ENCODE results near the gene ADCY10. TPM values are rescaled to one million over a fixed set of nuclear protein-coding genes. Genes with fewer than 3 reads are reported as not detected.
A peak's percentile ranks its signal among the peaks of the same experiment; 100 is the strongest.
"Not testable (repeated sequence)": the region's sequence is repeated elsewhere in the genome, so short reads cannot be mapped to it uniquely, and the experiment has no call there.

ADCY10 gene
- total and polyA plus RNA-seq, 2 donors (not counting 3 experiments of a cell fraction or from before 2014, with no cell fraction given): not detected

DNA sequence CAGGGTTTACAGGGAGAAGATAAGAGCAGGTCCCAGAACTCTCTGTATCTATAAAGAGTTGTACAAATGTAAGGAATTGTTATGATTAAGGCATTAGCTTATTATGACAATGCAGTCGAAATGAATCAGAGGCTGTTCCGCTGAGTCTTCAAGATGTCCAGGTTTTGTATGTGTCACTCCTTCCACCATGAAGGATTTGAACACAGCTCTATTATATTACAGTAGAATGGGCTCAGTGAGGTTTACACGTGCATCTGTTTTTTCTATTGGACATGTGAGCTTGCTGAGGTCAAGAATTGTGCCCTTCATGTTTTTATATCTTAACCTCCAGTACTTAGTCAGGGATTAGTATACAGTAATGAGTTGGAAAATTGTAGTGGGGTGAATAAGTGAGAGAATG, 105.8 kb downstream of the ADCY10 start:
- H3K27me3 ChIP-seq (ENCODE audit: control insufficient read depth in 2 of 2, insufficient read depth in 2 of 2, low read length in 2 of 2): no peaks in the 10 kb centered on the region
- POLR2A ChIA-PET: no interaction called here

DNA sequence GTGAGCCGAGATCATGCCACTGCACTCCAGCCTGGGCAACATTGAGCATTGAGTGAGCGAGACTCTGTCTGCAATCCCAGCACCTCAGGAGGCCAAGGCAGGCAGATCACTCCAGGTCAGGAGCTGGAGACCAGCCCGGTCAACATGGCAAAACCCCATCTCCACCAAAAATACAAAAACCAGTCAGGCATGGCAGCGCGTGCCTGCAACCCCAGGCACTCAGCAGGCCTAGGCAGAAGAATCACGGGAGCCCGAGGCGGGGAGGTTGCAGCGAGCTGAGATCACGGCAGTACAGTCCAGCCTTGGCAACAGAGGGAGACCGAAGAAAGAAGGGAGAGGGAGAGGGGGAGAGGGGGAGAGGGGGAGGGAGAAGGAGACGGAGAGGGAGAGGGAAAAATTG, 107.3 kb downstream of the ADCY10 start:
- H4K20me1 ChIP-seq (replicated peaks; ENCODE audit: control insufficient read depth, extremely low read depth, insufficient read depth, low read length); BruUV-seq (replicated peaks); H3K27me3 ChIP-seq (ENCODE audit: control insufficient read depth in 2 of 2, insufficient read depth in 2 of 2, low read length in 2 of 2); FAIRE-seq; intact Hi-C loops (cut with micrococcal nuclease); dilution Hi-C loops (cut with MboI; ENCODE audit: extremely low pct_ligation_motif_present, low sequenced_read_pairs); H3K27ac ChIP-seq (ENCODE audit: insufficient read depth, low read depth, low read length); H3K9ac ChIP-seq (replicated peaks; ENCODE audit: extremely low read depth, insufficient read depth, low read length); H3K4me2 ChIP-seq (ENCODE audit: insufficient read depth, low read length); H3K4me1 ChIP-seq (ENCODE audit: control insufficient read depth, extremely low read depth, insufficient read depth, low read length); H3K79me2 ChIP-seq (ENCODE audit: control insufficient read depth, insufficient read depth, low read length); H3K4me3 ChIP-seq (replicated peaks in 1 of 3; ENCODE audit: insufficient read depth in 1 of 3, low read depth in 1 of 3, low read length in 3 of 3); POLR2A ChIA-PET; H3K9me1 ChIP-seq (replicated peaks; ENCODE audit: control insufficient read depth, extremely low read depth, insufficient read depth, low read length); H3K36me3 ChIP-seq (ENCODE audit: control insufficient read depth in 2 of 2, extremely low read depth in 1 of 2, insufficient read depth in 2 of 2, low read length in 2 of 2); DNase-seq (ENCODE audit: low read depth, low spot score); H3K9me3 ChIP-seq (replicated peaks; ENCODE audit: control insufficient read depth, insufficient read depth, low read length); H2AFZ ChIP-seq (ENCODE audit: low read depth, low read length): not testable (repeated sequence)
- CTCF ChIA-PET: interaction anchor here (1.0 to 2.3 kb wide), 3 partner anchors 10 to 276 kb away, joined by 3 to 9 read pairs (median 4); no protein-coding TSS in a partner anchor

More for the DNA sequence above, 105.8 kb downstream of the ADCY10 start:
- H3K4me2 ChIP-seq (ENCODE audit: insufficient read depth, low read length): no peak overlapping the region
- H3K4me3 ChIP-seq (replicated peaks in 1 of 3; ENCODE audit: insufficient read depth in 1 of 3, low read depth in 1 of 3, low read length in 3 of 3): no peak overlapping the region
- intact Hi-C loops (cut with micrococcal nuclease): no loop called here
- no peak overlapping the region for H3K27ac ChIP-seq (ENCODE audit: insufficient read depth, low read depth, low read length)
- peak; percentile 38 for TF ChIP-seq FOS (IDR thresholded peaks at IDR 0.05; ENCODE audit: borderline replicate concordance, insufficient read depth, low read length)
- TF ChIP-seq EZH2 (IDR thresholded peaks at IDR 0.05; ENCODE audit: borderline replicate concordance, low read depth, low read length, severe bottlenecking): no peak
- no peaks in the 10 kb centered on the region for H3K9me3 ChIP-seq (replicated peaks; ENCODE audit: control insufficient read depth, insufficient read depth, low read length)
- no peaks in the 10 kb centered on the region for H3K79me2 ChIP-seq (ENCODE audit: control insufficient read depth, insufficient read depth, low read length)
- no peak overlapping the region for H3K9ac ChIP-seq (replicated peaks; ENCODE audit: extremely low read depth, insufficient read depth, low read length)
- DNase-seq (ENCODE audit: low read depth, low spot score) (no peak), FAIRE-seq (no peak)
- dilution Hi-C loops (cut with MboI; ENCODE audit: extremely low pct_ligation_motif_present, low sequenced_read_pairs): no loop called here
- CTCF ChIA-PET: interaction anchor here (1.5 to 2.3 kb wide), 2 partner anchors 93 to 274 kb away, joined by 6 to 9 read pairs; no protein-coding TSS in a partner anchor
- BruUV-seq (replicated peaks): no TSS peak
- no peak overlapping the region for H2AFZ ChIP-seq (ENCODE audit: low read depth, low read length)
- H4K20me1 ChIP-seq (replicated peaks; ENCODE audit: control insufficient read depth, extremely low read depth, insufficient read depth, low read length): no peaks in the 10 kb centered on the region
- no peaks in the 10 kb centered on the region for H3K36me3 ChIP-seq (ENCODE audit: control insufficient read depth in 2 of 2, extremely low read depth in 1 of 2, insufficient read depth in 2 of 2, low read length in 2 of 2)
- peaks cover 3% of the 10 kb centered on the region for H3K4me1 ChIP-seq (ENCODE audit: control insufficient read depth, extremely low read depth, insufficient read depth, low read length)
- no peaks in the 10 kb centered on the region for H3K9me1 ChIP-seq (replicated peaks; ENCODE audit: control insufficient read depth, extremely low read depth, insufficient read depth, low read length)

DNA sequence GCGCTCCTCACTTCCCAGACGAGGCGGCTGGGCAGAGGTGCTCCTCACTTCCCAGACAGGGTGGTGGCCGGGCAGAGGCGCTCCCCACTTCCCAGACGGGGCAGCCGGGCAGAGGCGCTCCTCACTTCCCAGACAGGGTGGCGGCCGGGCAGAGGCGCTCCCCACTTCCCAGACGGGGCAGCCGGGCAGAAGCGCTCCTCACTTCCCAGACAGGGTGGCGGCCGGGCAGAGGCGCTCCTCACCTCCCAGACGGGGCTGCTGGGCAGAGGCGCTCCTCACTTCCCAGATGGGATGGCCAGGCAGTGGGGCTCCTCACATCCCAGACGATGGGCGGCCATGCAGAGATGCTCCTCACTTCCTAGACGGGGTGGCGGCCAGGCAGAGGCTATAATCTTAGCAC, 107.7 kb downstream of the ADCY10 start:
- H3K9ac ChIP-seq (replicated peaks; ENCODE audit: extremely low read depth, insufficient read depth, low read length); H2AFZ ChIP-seq (ENCODE audit: low read depth, low read length); H4K20me1 ChIP-seq (replicated peaks; ENCODE audit: control insufficient read depth, extremely low read depth, insufficient read depth, low read length); H3K4me2 ChIP-seq (ENCODE audit: insufficient read depth, low read length); DNase-seq (ENCODE audit: low read depth, low spot score); BruUV-seq (replicated peaks); H3K79me2 ChIP-seq (ENCODE audit: control insufficient read depth, insufficient read depth, low read length); H3K36me3 ChIP-seq (ENCODE audit: control insufficient read depth in 2 of 2, extremely low read depth in 1 of 2, insufficient read depth in 2 of 2, low read length in 2 of 2); H3K27me3 ChIP-seq (ENCODE audit: control insufficient read depth in 2 of 2, insufficient read depth in 2 of 2, low read length in 2 of 2); intact Hi-C loops (cut with micrococcal nuclease); POLR2A ChIA-PET; H3K27ac ChIP-seq (ENCODE audit: insufficient read depth, low read depth, low read length); H3K9me3 ChIP-seq (replicated peaks; ENCODE audit: control insufficient read depth, insufficient read depth, low read length); H3K4me3 ChIP-seq (replicated peaks in 1 of 3; ENCODE audit: insufficient read depth in 1 of 3, low read depth in 1 of 3, low read length in 3 of 3); dilution Hi-C loops (cut with MboI; ENCODE audit: extremely low pct_ligation_motif_present, low sequenced_read_pairs); FAIRE-seq; H3K4me1 ChIP-seq (ENCODE audit: control insufficient read depth, extremely low read depth, insufficient read depth, low read length); H3K9me1 ChIP-seq (replicated peaks; ENCODE audit: control insufficient read depth, extremely low read depth, insufficient read depth, low read length): not testable (repeated sequence)
- CTCF ChIA-PET: interaction anchor here (2.3 kb wide), 1 partner anchor 276 kb away, joined by 9 read pairs; no protein-coding TSS in a partner anchor
